ENCODE data around the gene CRIM1.

Gene CRIM1

GRCh38 chr2:36536776-36537175 lies 181.2 kb downstream of the CRIM1 start:
- Histone ChIP-seq H3K4me1 (ENCODE audit: insufficient read depth, low read length) (no peaks in the 10 kb centered on the region), H3K27ac (ENCODE audit: low read depth, low read length) (no peak overlapping the region), H3K4me3 (ENCODE audit: low read depth in 1 of 2, low read length in 2 of 2) (no peak overlapping the region), H3K36me3 (ENCODE audit: insufficient read depth, low read length) (peaks cover 41% of the 10 kb centered on the region), H3K27me3 (ENCODE audit: control insufficient read depth in 1 of 2, insufficient read depth in 2 of 2, low read length in 2 of 2) (no peaks in the 10 kb centered on the region), H3K9ac (ENCODE audit: low read length) (no peak overlapping the region), H3K9me3 (ENCODE audit: low read length) (no peaks in the 10 kb centered on the region)

GRCh38 chr2:36538335-36538734 lies 182.8 kb downstream of the CRIM1 start:
- no peak overlapping the region for H3K9ac ChIP-seq (ENCODE audit: low read length)
- no peak overlapping the region for H3K4me3 ChIP-seq (ENCODE audit: low read depth in 1 of 2, low read length in 2 of 2)
- peaks cover 39% of the 10 kb centered on the region for H3K36me3 ChIP-seq (ENCODE audit: insufficient read depth, low read length)
- no peaks in the 10 kb centered on the region for H3K9me3 ChIP-seq (ENCODE audit: low read length)
- H3K27ac ChIP-seq (ENCODE audit: low read depth, low read length): no peak overlapping the region
- no peaks in the 10 kb centered on the region for H3K27me3 ChIP-seq (ENCODE audit: control insufficient read depth in 1 of 2, insufficient read depth in 2 of 2, low read length in 2 of 2)
- H3K4me1 ChIP-seq (ENCODE audit: insufficient read depth, low read length): no peaks in the 10 kb centered on the region

- Histone ChIP-seq H3K27ac (ENCODE audit: low read depth, low read length) (no peak overlapping the region), H3K36me3 (ENCODE audit: insufficient read depth, low read length) (peaks cover 38% of the 10 kb centered on the region)
Observed at GRCh38 chr2:36539631-36540030, 184.1 kb downstream of the CRIM1 start.

DNA sequence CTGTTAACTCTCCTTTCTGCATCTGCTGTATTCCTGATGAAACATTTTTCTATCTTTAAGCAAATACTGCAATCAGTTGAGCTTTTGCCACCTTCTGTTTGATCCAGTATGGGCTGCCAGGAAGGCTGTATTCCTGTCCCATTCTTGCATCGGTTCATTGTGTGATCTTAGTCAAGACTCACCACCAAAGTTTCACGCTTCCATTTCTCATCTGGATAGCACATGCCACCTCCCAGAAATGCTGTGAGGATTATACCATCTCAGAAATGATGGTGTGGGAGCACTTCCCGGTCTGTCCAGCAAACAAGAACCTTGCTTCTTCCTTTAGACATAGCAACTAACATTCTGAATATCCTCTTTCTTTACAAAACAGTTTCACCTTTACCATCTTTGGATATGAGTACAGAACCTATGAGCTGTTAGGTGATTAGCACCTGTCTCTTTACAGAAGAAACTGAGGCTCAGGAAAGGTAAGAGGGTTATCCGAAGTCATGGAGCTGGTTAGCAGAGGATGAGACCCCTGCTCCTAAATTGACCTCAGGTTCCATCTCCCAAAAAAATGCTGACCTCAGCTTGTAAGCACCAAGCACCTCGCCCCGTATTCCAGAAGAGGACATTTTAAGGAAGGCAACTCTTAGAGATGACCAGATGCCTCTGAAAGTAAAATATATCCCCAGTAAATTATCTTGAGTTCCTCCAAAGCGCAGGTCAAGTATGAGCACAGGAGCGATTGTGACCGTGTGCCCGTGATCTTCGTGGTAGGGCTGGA lies 185.6 kb downstream of the CRIM1 start:
- Histone ChIP-seq H3K27me3 (ENCODE audit: control insufficient read depth in 1 of 2, insufficient read depth in 2 of 2, low read length in 2 of 2) (no peaks in the 10 kb centered on the region), H3K36me3 (ENCODE audit: insufficient read depth, low read length) (peaks cover 38% of the 10 kb centered on the region), H3K9me3 (ENCODE audit: low read length) (no peaks in the 10 kb centered on the region), H3K9ac (ENCODE audit: low read length) (no peak overlapping the region), H3K4me1 (ENCODE audit: insufficient read depth, low read length) (no peaks in the 10 kb centered on the region), H3K4me3 (ENCODE audit: low read depth in 1 of 2, low read length in 2 of 2) (no peak overlapping the region), H3K27ac (ENCODE audit: low read depth, low read length) (no peak overlapping the region)

More at GRCh38 chr2:36539631-36540030, 184.1 kb downstream of the CRIM1 start:
- no peak overlapping the region for H3K4me3 ChIP-seq (ENCODE audit: low read depth in 1 of 2, low read length in 2 of 2)
- no peaks in the 10 kb centered on the region for H3K4me1 ChIP-seq (ENCODE audit: insufficient read depth, low read length)
- no peaks in the 10 kb centered on the region for H3K9me3 ChIP-seq (ENCODE audit: low read length)
- H3K27me3 ChIP-seq (ENCODE audit: control insufficient read depth in 1 of 2, insufficient read depth in 2 of 2, low read length in 2 of 2): no peaks in the 10 kb centered on the region
- H3K9ac ChIP-seq (ENCODE audit: low read length): no peak overlapping the region

GRCh38 chr2:36541891-36542595 lies 186.5 kb downstream of the CRIM1 start:
- no peak overlapping the region for H3K9ac ChIP-seq (ENCODE audit: low read length)
- H3K36me3 ChIP-seq (ENCODE audit: insufficient read depth, low read length): peaks cover 37% of the 10 kb centered on the region
- H3K27me3 ChIP-seq (ENCODE audit: control insufficient read depth in 1 of 2, insufficient read depth in 2 of 2, low read length in 2 of 2): no peaks in the 10 kb centered on the region
- no peak overlapping the region for H3K4me3 ChIP-seq (ENCODE audit: low read depth in 1 of 2, low read length in 2 of 2)
- H3K9me3 ChIP-seq (ENCODE audit: low read length): no peaks in the 10 kb centered on the region
- no peak overlapping the region for H3K27ac ChIP-seq (ENCODE audit: low read depth, low read length)
- H3K4me1 ChIP-seq (ENCODE audit: insufficient read depth, low read length): no peaks in the 10 kb centered on the region

GRCh38 chr2:36544638-36545338 lies 189.2 kb downstream of the CRIM1 start:
- H3K4me1 ChIP-seq (ENCODE audit: insufficient read depth, low read length): peaks cover 8% of the 10 kb centered on the region
- H3K9ac ChIP-seq (ENCODE audit: low read length): no peak overlapping the region
- peaks cover 30% of the 10 kb centered on the region for H3K36me3 ChIP-seq (ENCODE audit: insufficient read depth, low read length)
- H3K27me3 ChIP-seq (ENCODE audit: control insufficient read depth in 1 of 2, insufficient read depth in 2 of 2, low read length in 2 of 2): no peaks in the 10 kb centered on the region
- H3K9me3 ChIP-seq (ENCODE audit: low read length): no peaks in the 10 kb centered on the region
- no peak overlapping the region for H3K27ac ChIP-seq (ENCODE audit: low read depth, low read length)
- no peak overlapping the region for H3K4me3 ChIP-seq (ENCODE audit: low read depth in 1 of 2, low read length in 2 of 2)

DNA sequence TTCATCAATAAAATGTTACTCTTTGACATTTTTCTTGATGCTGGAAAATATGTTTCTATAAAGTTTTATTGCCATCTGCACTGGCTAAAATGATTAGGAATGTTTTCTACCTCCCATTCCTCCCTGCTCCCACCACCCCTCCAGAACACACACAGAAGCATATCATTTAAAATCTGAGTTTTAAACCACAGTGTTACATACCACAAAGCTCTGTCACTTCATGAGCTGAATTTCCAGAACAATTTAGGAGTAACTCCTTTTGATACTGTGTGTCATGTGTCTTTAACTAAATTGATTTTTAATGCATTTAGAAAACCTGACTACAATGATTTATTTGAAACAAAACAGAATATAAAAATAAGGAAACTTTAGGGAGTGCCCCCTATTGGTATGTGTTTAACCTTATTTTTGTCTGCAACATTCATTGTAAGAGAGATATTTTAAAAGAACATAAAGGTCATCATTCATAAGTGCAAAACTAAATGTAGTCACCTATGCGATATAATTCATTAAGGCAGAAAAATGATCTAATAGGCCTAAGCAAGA lies 190.4 kb downstream of the CRIM1 start:
- H3K36me3 ChIP-seq (ENCODE audit: insufficient read depth, low read length): peaks cover 29% of the 10 kb centered on the region
- H3K4me3 ChIP-seq (ENCODE audit: low read depth in 1 of 2, low read length in 2 of 2): no peak overlapping the region
- H3K27ac ChIP-seq (ENCODE audit: low read depth, low read length): no peak overlapping the region
- H3K9ac ChIP-seq (ENCODE audit: low read length): no peak overlapping the region
- peaks cover 8% of the 10 kb centered on the region for H3K4me1 ChIP-seq (ENCODE audit: insufficient read depth, low read length)
- H3K27me3 ChIP-seq (ENCODE audit: control insufficient read depth in 1 of 2, insufficient read depth in 2 of 2, low read length in 2 of 2): no peaks in the 10 kb centered on the region
- no peaks in the 10 kb centered on the region for H3K9me3 ChIP-seq (ENCODE audit: low read length)

- Histone ChIP-seq H3K4me3 (ENCODE audit: low read depth in 1 of 2, low read length in 2 of 2) (no peak overlapping the region), H3K36me3 (ENCODE audit: insufficient read depth, low read length) (peaks cover 20% of the 10 kb centered on the region), H3K9ac (ENCODE audit: low read length) (no peak overlapping the region), H3K27ac (ENCODE audit: low read depth, low read length) (no peak overlapping the region), H3K9me3 (ENCODE audit: low read length) (no peaks in the 10 kb centered on the region), H3K4me1 (ENCODE audit: insufficient read depth, low read length) (peaks cover 8% of the 10 kb centered on the region), H3K27me3 (ENCODE audit: control insufficient read depth in 1 of 2, insufficient read depth in 2 of 2, low read length in 2 of 2) (no peaks in the 10 kb centered on the region)
Observed at GRCh38 chr2:36547906-36548305, 192.3 kb downstream of the CRIM1 start.

DNA sequence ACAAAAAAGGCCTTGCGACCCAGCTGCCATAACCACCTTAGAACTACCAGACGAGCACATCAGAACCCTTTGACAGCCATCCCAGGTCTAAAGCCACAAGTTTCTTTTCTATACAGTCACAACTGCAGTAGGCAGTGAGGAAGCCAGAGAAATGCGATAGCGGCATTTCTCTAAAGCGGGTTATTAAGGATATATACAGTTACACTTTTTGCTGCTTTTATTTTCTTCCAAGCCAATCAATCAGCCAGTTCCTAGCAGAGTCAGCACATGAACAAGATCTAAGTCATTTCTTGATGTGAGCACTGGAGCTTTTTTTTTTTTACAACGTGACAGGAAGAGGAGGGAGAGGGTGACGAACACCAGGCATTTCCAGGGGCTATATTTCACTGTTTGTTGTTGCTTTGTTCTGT lies 193.6 kb downstream of the CRIM1 start:
- Histone ChIP-seq H3K27ac (ENCODE audit: low read depth, low read length) (no peak overlapping the region), H3K4me1 (ENCODE audit: insufficient read depth, low read length) (peaks cover 8% of the 10 kb centered on the region), H3K36me3 (ENCODE audit: insufficient read depth, low read length) (peaks cover 20% of the 10 kb centered on the region), H3K9me3 (ENCODE audit: low read length) (no peaks in the 10 kb centered on the region), H3K9ac (ENCODE audit: low read length) (no peak overlapping the region), H3K27me3 (ENCODE audit: control insufficient read depth in 1 of 2, insufficient read depth in 2 of 2, low read length in 2 of 2) (no peaks in the 10 kb centered on the region), H3K4me3 (ENCODE audit: low read depth in 1 of 2, low read length in 2 of 2) (no peak overlapping the region)

GRCh38 chr2:36550006-36550405 lies 194.4 kb downstream of the CRIM1 start:
- Histone ChIP-seq H3K9me3 (ENCODE audit: low read length) (no peaks in the 10 kb centered on the region), H3K4me1 (ENCODE audit: insufficient read depth, low read length) (peaks cover 8% of the 10 kb centered on the region), H3K4me3 (ENCODE audit: low read depth in 1 of 2, low read length in 2 of 2) (no peak overlapping the region), H3K27me3 (ENCODE audit: control insufficient read depth in 1 of 2, insufficient read depth in 2 of 2, low read length in 2 of 2) (no peaks in the 10 kb centered on the region), H3K27ac (ENCODE audit: low read depth, low read length) (no peak overlapping the region), H3K36me3 (ENCODE audit: insufficient read depth, low read length) (peaks cover 23% of the 10 kb centered on the region), H3K9ac (ENCODE audit: low read length) (no peak overlapping the region)

DNA sequence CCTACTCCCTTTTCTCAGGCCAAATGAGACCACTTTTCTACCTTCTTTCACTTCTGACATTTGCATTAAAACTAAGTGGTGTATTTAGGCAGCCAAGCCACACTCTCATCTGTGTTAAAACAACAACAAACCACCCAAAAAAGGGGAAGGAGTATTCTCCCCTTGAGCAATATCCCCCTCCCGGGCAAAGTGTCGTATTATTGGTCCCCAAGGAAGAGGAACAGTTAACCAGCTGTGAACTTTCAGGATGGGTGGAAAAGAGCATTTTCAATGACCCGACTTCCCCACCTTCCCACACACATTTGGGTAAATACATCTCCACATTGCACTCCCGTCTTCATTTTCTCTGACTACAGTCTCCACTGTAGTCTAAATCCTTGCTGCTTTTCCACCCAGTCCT lies 198.1 kb downstream of the CRIM1 start:
- H3K9ac ChIP-seq (ENCODE audit: low read length): no peak overlapping the region
- no peaks in the 10 kb centered on the region for H3K27me3 ChIP-seq (ENCODE audit: control insufficient read depth in 1 of 2, insufficient read depth in 2 of 2, low read length in 2 of 2)
- H3K36me3 ChIP-seq (ENCODE audit: insufficient read depth, low read length): peaks cover 12% of the 10 kb centered on the region
- peaks cover 12% of the 10 kb centered on the region for H3K4me1 ChIP-seq (ENCODE audit: insufficient read depth, low read length)
- no peaks in the 10 kb centered on the region for H3K9me3 ChIP-seq (ENCODE audit: low read length)
- H3K27ac ChIP-seq (ENCODE audit: low read depth, low read length): no peak overlapping the region
- H3K4me3 ChIP-seq (ENCODE audit: low read depth in 1 of 2, low read length in 2 of 2): no peak overlapping the region
